ENCODE results near the gene CHAMP1.
A peak's percentile ranks its signal among the peaks of the same experiment; 100 is the strongest.
"Not testable (repeated sequence)": the region's sequence is repeated elsewhere in the genome, so short reads cannot be mapped to it uniquely, and the experiment has no call there.

CHAMP1 gene

DNA sequence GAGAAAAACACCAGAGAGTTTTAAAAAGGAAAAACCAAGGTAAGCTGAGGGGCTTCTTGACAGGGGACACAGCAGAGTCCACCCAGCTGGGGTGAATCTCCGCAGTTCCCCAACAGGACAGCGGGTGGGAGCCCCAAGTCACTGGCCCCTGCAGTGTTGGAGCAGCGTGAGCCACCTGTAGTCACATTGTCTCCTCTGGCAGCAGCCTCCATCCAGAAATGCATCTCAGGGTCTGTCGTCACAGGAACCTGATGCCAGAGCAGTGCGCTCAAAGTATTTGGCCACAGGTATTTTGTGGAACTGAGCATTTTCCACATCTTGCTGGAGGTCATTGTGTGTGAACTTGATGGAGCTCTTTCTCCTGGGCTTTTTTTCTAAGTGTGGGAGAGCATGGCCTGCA, 24.7 kb downstream of the CHAMP1 start:
- no peak for DNase-seq

DNA sequence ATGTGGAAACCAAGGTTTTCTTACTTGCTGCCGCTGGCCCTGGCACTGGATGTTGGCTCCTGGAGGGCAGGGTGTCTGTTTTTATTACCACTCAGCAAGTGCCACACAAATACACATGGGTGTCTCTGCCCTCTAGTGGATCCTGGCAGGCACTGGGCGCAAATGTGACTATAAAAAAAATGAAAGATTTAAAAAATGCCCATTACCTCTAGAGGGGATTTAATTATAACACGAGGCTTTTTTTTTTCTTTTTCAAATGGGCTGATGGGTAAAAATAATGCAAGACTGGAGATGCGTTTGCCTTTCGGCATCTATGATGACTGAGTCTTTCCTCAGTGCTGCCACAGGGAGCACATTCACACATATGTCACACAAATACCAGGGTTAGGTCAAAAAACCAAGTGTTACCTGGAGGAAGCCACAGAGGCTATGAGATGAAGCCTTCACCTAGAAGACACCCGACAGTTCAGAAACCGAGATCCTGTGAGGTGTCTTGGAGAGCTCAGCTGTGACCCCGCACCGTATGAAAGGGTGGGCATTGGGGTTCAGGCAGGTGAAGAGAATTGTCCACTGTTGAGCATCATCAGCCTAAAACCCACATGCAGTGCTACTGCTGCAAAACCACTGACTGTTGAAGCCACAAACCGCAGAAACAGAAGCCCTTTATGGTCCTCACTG, 25.7 kb downstream of the CHAMP1 start:
- DNase-seq: peak; percentile 34

DNA sequence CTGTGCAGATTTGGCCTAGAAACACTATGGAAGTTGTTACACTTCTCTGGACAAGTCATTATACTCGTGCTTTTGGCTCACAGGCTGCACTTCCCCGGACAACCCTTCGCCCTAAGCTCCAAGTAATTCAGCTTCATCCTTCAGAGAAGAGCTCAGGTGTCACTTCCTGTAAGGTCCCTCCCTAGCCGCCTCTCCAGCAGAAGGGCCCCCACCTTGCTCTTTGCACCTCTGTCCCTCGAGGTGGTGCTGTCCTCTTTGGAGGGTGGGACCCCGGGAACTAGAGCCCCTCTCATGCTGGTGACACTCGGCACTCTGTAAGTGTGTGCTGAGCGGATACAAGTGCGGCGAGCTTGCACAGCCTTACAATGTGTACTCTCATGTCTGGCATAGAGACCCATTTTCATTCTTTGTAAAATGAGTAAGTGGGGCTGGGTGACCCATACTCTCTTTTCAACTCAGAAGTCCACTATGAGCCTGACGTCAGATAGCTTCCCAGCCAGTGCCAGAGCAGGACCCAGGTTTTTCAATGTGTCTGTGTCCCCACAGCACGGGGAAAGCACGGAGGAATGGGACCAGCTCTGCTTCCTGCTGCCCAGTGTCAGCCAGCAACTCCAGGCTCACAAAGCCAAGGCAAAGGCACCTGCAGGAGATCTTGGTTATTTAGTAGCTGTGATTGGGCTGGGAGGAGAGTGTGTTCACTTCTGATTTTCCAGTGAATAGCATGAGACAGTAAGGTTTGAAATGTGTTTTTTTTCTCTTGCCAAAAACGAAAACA, 26.9 kb downstream of the CHAMP1 start:
- no peak for DNase-seq

DNA sequence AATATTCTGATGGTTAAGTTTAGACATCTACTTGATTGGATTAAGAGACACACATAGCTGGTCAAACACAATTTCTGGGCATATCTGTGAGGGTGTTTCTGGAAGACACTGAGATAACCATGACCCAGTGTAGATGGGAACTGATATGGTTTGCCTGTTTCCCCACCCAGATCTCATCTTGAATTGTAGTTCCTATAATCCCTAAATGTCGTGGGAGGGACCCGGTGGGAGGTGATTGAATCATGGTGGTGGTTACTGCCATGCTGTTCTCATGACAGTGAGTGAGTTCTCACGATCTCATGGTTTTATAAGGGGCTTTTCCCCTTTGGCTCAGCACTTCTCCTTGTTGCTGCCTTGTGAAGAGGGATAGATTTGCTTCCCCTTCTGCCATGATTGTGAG, 33.0 kb downstream of the CHAMP1 start:
- DNase-seq: not testable (repeated sequence)

DNA sequence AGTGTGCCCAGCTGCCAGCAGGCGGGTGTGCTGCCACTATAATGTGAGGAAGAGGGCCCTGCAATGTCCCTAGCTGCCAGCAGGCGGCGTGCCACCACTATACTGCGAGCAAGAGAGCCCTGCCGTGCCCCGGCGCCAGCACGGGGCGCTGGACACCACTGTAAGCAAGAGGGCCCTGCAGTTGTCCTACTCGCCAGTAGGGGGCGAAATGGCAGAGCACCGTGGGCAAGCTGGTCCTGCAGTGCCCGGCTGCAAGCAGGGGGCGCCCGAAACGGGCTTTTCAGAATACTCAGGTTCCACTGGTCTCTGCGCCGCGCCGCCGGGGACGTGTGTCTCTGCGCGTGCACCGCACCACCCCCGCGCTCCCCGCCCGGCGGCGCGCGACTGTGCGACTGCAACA, 38.5 kb downstream of the CHAMP1 start:
- not testable (repeated sequence) for DNase-seq

DNA sequence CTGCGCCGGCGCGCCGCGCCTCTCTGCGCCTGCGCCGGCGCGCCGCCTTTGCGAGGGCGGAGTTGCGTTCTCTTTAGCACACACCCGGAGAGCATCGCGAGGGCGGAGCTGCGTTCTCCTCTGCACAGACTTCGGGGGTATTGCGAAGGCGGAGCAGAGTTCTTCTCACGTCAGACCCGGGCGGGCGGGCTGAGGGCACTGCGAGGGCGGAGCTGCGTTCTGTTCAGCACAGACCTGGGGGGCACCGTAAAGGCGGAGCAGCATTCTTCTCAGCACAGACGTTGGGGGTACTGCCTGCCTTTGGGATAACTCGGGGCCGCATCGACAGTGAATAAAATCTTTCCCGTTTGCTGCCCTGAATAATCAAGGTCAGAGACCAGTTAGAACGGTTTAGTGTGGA, 39.1 kb downstream of the CHAMP1 start:
- not testable (repeated sequence) for DNase-seq
